ENCODE results near the gene CD84.
A peak's percentile ranks its signal among the peaks of the same experiment; 100 is the strongest.
"Not testable (repeated sequence)": the region's sequence is repeated elsewhere in the genome, so short reads cannot be mapped to it uniquely, and the experiment has no call there.

The CD84 gene

DNA sequence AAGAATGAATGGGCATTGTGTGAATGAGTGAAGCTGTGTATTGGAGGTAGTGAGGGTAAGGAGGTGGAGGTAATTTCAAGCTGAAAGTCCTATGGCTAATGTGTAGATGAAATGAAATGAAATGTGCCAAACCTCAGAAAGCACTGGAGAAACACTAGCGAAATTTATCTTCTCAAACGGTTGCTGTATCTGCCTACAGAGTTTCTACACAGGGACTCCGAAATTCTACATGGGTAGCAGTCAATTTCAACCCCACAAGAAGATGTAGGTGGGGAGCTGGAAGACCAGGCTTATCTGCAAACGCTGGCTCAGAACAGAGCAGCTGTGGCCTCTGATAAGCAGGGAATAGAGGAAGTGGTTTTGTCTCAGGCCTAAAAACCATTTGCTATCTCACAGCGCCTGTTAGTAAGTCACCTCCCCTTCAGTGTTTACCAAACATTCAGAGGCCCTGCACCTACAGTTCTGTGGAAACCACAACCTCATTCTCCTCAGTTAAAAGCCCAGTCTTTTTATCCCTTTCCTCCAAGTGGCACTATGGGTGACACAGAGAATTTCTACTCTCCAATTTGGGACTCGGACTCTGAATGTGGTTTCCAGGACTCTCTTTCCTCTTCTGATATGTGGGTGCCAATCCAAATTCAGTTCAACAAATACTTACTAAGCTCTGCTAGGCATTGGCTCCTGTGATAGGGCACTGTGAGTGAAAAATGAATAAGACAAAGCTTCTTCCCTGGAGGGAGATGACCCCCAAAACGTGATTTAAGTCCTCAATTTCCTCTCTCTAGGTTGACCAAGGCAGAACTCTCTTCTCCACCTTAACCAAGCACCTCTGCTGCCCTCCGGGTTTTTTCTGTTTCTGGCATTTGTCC, 39.1 kb downstream of the CD84 start:
- DNase-seq = peak; percentile 21

DNA sequence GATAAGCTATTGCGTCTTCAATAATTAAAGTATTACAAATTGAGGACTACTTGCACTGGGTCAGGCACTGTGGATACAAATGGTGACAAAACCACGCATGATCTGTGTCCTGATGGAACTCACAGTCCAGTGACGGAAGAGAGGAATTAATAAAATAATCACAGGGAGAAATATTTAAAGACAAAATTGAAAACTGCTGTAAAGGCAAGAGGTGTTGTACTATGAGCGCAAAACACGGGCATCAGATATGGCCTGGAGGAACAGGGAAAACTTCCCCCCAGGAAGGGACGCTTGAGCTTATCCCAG, 39.7 kb downstream of the CD84 start:
- DNase-seq = no peak

- DNase-seq = no peak
Measured at GRCh38 chr1:160538985-160539651, 40.2 kb downstream of the CD84 start.

- DNase-seq = no peak
Measured at GRCh38 chr1:160537714-160538665, 41.3 kb downstream of the CD84 start.

- DNase-seq = no peak
Measured at GRCh38 chr1:160534823-160535605, 44.3 kb downstream of the CD84 start.

DNA sequence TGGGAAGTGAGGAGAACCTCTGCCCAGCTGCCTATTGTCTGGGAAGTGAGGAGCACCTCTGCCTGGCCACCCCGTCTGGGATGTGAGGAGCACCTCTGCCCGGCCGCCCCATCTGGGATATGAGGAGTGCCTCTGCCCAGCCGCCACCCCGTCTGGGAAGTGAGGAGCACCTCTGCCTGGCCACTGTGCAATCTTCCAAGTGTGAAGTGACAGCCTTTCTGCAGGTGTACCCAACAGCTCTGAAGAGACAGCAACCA, 46.8 kb downstream of the CD84 start:
- DNase-seq = not testable (repeated sequence)

GRCh38 chr1:160531809-160532556, 47.3 kb downstream of the CD84 start:
- DNase-seq = not testable (repeated sequence)

- not testable (repeated sequence) for DNase-seq
Measured at GRCh38 chr1:160529401-160529952, 49.8 kb downstream of the CD84 start.

DNA sequence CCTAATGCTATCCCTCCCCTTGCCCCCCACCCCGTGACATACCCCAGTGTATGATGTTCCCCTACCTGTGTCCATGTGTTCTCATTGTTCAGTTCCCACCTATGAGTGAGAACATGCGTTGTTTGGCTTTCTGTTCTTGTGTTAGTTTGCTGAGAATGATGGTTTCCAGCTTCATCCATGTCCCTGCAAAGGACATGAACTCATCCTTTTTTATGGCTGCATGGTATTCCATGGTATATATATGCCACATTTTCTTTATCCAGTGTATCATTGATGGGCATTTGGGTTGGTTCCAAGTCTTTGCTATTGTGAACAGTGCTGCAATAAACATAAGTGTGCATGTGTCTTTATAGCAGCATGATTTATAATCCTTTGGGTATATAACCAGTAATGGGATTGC, 55.5 kb downstream of the CD84 start:
- DNase-seq = not testable (repeated sequence)

- DNase-seq = peak; percentile 18
Measured at GRCh38 chr1:160522622-160523345, 56.5 kb downstream of the CD84 start, which contains the start of gene SLAMF6. TSS of gene SLAMF6 (minus strand) at chr1:160523255. CDS start at chr1:160523192, 63 bp downstream.

DNA sequence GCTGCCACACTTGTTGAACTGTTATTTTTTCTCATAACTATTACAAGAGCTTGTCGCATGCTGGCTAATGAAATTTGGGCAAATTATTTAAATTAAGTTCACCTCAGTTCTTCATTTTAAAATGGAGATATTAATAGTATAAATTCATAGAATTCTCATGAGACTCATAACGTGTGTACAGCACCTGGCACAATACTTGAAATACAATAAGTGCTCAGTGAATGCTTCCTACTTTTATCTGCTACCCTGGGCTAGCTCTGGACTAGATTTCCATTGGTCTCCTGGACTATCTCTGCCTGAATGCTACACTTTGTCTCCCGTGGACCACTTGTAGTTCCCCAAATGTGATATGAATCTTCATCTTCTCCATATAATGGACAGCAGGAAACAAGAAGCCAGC, 57.2 kb downstream of the CD84 start:
- DNase-seq = no peak

DNA sequence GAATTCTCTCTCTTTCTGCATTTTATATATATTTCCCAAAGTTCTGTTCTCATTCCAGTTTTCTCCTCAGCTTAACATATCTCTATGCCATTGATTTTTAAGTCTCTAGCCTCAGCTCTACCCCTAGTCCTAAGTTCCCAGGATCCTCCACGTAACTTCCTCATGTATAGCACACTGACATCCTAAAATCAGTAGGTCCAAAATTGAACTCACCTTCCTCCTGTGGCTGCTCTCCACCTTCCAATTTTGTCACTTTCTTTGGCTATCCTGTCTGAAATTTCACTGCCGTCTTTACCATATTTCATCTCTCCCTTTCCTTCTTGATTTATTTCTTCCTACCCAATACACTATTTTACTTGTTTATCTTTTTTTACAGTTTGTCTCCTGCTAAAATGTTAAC, 57.7 kb downstream of the CD84 start:
- no peak for DNase-seq

DNA sequence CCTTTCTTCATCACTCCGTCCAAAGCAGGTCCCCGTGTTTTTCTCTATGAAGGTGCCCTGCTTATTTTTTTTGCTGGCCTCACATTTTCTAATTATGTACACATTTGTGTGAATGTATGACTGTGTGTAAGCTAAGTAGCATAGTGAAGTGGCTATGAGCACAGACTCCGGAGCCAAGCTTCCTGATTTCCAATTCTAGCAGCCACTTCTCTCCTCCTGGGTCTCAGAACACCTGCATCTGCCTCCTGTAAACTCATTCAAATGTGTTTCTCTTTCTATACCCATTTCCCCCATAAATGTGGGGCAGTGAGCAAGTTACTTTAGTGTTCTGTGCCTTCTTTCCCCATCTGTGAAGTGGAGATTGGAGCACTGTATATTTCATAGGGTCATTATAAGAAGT, 58.3 kb downstream of the CD84 start:
- DNase-seq = no peak

DNA sequence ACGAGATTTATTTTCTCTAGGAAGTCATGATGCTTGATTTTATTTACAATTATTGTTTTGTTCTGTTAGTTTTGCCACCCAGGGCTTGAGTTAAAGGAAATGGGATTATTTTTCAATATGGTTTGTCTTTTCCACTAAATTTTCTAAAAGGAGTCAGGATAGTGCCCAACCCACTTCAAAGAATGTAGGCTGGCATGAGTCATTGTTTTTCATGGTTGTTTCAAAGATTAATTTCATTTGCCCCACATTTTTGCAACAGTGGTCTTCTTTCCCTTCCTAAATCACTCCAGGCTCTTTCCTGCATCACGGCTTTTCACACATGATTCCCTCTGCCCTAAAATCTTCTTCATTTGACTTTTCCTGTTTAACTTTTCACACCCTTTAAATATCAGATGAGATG, 58.7 kb downstream of the CD84 start:
- no peak for DNase-seq

- DNase-seq = no peak
Measured at GRCh38 chr1:160519642-160520435, 59.5 kb downstream of the CD84 start.

GRCh38 chr1:160517519-160517918, 61.8 kb downstream of the CD84 start:
- DNase-seq = not testable (repeated sequence)

- DNase-seq = not testable (repeated sequence)
Measured at GRCh38 chr1:160515908-160516307, 63.4 kb downstream of the CD84 start.

GRCh38 chr1:160504651-160505050, 74.6 kb downstream of the CD84 start:
- DNase-seq = no peak

- no peak for DNase-seq
Measured at GRCh38 chr1:160503087-160503486, 76.2 kb downstream of the CD84 start.
